ENCODE results near the gene NUP93. TPM values are rescaled to one million over a fixed set of nuclear protein-coding genes. Genes with fewer than 3 reads are reported as not detected.

NUP93 gene
- total RNA-seq, 1 experiment from 2014 or later, result 144 TPM

DNA sequence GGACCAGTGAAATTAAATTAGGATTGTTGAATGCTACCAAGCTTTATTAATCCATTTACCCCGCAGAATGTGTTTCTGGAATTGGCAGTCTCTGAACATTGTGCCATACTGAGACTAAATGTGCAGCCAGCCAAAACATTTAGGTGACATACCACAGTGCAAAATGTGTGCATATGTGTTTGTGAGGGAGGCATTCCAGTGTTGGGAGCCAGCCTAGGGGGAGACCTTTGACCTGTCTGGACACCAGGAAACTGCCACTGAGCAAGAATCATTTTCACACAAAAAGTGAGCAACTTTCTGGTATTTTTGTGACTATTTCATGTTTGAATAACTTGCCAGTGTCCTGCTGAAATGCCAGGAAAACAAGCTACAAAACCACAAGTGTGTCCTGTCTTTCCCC, 70.4 kb downstream of the NUP93 start:
- Histone ChIP-seq H3K79me2 (ENCODE audit: insufficient read depth, low read length) (peaks cover 8% of the 10 kb centered on the region), H3K4me3 (replicated peaks in 1 of 2; ENCODE audit: low read depth in 1 of 2, low read length in 2 of 2) (no peak overlapping the region), H3K36me3 (ENCODE audit: control insufficient read depth in 1 of 2, insufficient read depth in 2 of 2, low read length in 2 of 2) (peaks cover 0 to 5% of the 10 kb centered on the region in 2 experiments; a peak in 1 of 4 replicates), H2AFZ (ENCODE audit: low read depth, low read length, poor library complexity, severe bottlenecking) (no peak overlapping the region), H3K9ac (ENCODE audit: low read length) (no peak overlapping the region), H3K4me2 (ENCODE audit: low read length) (no peak overlapping the region), H4K20me1 (ENCODE audit: insufficient read depth) (no peaks in the 10 kb centered on the region), H3K4me1 (ENCODE audit: control insufficient read depth in 1 of 2, insufficient read depth in 2 of 2, low read length in 2 of 2) (no peaks in the 10 kb centered on the region), H3K9me2 (ENCODE audit: insufficient read depth) (no peaks in the 10 kb centered on the region), H3K27ac (ENCODE audit: low read depth, low read length) (no peak overlapping the region), H3K27me3 (ENCODE audit: insufficient read depth, low read length) (no peaks in the 10 kb centered on the region), H3K9me3 (ENCODE audit: control insufficient read depth in 1 of 2, insufficient read depth in 1 of 2, low read depth in 1 of 2, low read length in 2 of 2) (no peaks in the 10 kb centered on the region)
- POLR2A ChIA-PET, result no interaction called here
- RAD21 ChIA-PET (ENCODE audit: low non-redundant PET in 1 of 2, low total read pairs in 2 of 2, uncharacterized antibody in 2 of 2, unreplicated experiment in 2 of 2), result no interaction called here
- no TSS peak for BruUV-seq (replicated peaks)
- CTCF ChIA-PET, result no interaction called here
- TF ChIP-seq, protein P1, sequence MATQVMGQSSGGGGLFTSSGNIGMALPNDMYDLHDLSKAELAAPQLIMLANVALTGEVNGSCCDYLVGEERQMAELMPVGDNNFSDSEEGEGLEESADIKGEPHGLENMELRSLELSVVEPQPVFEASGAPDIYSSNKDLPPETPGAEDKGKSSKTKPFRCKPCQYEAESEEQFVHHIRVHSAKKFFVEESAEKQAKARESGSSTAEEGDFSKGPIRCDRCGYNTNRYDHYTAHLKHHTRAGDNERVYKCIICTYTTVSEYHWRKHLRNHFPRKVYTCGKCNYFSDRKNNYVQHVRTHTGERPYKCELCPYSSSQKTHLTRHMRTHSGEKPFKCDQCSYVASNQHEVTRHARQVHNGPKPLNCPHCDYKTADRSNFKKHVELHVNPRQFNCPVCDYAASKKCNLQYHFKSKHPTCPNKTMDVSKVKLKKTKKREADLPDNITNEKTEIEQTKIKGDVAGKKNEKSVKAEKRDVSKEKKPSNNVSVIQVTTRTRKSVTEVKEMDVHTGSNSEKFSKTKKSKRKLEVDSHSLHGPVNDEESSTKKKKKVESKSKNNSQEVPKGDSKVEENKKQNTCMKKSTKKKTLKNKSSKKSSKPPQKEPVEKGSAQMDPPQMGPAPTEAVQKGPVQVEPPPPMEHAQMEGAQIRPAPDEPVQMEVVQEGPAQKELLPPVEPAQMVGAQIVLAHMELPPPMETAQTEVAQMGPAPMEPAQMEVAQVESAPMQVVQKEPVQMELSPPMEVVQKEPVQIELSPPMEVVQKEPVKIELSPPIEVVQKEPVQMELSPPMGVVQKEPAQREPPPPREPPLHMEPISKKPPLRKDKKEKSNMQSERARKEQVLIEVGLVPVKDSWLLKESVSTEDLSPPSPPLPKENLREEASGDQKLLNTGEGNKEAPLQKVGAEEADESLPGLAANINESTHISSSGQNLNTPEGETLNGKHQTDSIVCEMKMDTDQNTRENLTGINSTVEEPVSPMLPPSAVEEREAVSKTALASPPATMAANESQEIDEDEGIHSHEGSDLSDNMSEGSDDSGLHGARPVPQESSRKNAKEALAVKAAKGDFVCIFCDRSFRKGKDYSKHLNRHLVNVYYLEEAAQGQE (IDR thresholded peaks at IDR 0.05; ENCODE audit: low read depth), result no peak
- no peak for TF ChIP-seq POLR2AphosphoS5 (IDR thresholded peaks at IDR 0.05; ENCODE audit: low read depth, low read length)
- no peak for TF ChIP-seq CTCF (IDR thresholded peaks at IDR 0.05 in 2 of 3, conservative IDR thresholded peaks at IDR 0.05 in 1 of 3; ENCODE audit: borderline replicate concordance in 1 of 3, insufficient read depth in 1 of 3, low read depth in 2 of 3, low read length in 2 of 3)
- no peak for TF ChIP-seq ELF1 (IDR thresholded peaks at IDR 0.05; ENCODE audit: borderline replicate concordance, low read depth)
- TF ChIP-seq JUND (IDR thresholded peaks at IDR 0.05), result no peak
- ATAC-seq (no peak), DNase-seq (ENCODE audit: low read depth, low spot score) (no peak)
- intact Hi-C loops (cut with micrococcal nuclease), result no loop called here

Measured in HCT116 (cell line).